HG03108 (cell line): Measurements from ENCODE around the gene TMEM44.

Experiments used
- ATAC-seq: cut with Tn5 transposase; IDR thresholded peaks from one replicate; pipeline ENCODE4 v1.9.1; 2021; ENCODE audit warnings: moderate library complexity; ENCODE audit not compliant: unreplicated experiment

Gene TMEM44

GRCh38 chr3:194584320-194584776 lies 48.9 kb downstream of the TMEM44 start:
- ATAC-seq: no peak

DNA sequence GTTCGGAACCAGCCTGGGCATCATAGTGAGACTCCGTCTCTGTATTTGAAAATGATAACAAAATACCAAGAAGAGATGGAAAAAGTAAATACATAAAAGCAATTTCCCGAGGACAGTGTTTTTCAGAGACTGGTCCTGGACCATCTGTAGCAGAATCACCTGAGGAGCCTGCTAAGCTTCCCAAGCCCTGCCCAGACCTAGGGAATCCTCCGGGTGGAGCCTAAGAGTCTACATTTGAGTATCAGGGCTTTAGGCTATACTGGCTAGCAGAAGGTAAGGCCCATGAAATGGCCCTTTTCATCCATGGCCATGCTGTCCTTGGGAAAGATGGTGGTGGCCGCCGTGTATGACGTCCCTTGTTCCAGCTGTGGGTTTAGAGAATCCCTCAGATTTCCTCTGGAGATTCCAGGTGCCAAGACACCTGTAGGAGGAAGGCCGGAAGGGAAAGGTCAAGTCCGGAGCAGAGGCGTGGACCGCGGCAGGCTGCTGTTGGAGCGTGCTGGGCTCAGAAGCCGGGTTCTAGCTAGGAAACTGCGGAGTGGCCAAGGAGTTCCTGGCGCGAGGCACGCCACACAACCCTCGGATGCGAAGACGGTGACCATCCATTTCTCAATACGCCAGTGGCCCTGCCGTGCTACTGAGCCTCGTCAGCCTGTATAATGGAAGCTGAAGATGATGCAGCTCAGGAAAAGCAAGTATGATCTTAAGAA lies 50.9 kb downstream of the TMEM44 start:
- no peak for ATAC-seq

DNA sequence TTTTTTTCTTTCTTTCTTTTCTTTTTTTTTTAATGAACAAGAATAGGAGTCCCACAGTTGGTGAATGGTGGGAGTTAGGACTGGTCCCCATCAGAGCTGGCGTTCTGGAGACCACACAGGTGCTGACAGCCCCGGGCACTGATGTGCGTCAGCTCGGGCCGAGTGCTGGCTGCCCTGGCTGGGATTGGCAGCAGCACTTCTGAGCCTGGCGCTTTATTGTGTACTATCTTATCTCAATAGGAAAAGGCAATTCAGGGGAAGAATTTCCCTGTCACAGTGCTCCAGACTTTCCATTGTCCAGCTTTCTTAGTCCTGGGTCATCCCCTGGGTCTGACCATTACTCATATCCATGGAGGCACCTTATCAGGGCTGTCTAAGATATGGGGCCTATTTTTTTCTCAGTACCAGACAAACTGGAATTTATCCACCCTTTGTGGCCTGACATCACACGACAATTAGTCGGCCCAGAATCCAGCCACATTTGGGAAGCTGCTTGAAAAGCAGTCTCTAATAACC lies 54.1 kb downstream of the TMEM44 start:
- ATAC-seq: no peak

DNA sequence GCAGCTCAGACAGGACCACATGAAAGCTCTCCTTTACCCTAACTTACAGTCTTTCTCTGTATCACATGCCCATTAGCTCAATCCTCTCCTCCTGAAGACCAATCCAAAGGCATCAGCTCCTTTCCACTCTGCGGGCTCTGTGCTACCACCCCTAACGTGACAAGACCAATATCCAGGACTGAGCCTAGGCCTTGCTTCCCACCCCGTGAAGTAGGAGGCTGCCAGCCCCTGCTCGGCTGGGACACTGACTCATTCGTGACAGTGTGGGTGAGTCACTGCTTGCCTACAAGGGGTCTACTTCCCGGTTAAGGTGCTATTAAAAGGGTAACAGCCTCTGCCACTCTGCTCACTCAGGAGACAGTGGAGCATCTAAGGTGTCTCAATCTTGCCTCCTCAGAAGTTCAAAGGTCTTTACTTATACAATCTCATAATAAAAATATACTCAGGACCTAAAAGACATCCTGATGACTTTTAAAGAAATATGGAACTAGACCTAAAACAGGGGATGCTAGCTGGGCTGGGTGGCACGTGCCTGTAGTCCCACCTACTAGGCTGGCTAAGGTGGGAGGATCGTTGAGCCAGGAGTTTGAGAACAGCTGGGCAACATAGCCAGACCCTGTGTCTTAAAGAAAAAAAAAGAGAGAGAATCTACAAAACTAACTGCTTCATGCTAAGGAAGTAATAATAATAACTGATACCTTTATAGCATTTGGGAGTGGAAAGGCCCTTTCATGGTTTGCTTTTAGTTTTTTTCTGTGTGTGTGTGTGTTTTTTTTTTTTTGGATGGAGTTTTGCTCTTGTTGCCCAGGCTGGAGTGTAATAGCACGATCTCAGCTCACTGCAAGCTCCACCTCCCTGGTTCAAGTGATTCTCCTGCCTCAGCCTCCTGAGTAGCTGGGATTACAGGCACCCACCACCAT lies 55.0 kb downstream of the TMEM44 start:
- ATAC-seq: no peak

GRCh38 chr3:194575484-194576210 lies 57.6 kb downstream of the TMEM44 start:
- no peak for ATAC-seq

DNA sequence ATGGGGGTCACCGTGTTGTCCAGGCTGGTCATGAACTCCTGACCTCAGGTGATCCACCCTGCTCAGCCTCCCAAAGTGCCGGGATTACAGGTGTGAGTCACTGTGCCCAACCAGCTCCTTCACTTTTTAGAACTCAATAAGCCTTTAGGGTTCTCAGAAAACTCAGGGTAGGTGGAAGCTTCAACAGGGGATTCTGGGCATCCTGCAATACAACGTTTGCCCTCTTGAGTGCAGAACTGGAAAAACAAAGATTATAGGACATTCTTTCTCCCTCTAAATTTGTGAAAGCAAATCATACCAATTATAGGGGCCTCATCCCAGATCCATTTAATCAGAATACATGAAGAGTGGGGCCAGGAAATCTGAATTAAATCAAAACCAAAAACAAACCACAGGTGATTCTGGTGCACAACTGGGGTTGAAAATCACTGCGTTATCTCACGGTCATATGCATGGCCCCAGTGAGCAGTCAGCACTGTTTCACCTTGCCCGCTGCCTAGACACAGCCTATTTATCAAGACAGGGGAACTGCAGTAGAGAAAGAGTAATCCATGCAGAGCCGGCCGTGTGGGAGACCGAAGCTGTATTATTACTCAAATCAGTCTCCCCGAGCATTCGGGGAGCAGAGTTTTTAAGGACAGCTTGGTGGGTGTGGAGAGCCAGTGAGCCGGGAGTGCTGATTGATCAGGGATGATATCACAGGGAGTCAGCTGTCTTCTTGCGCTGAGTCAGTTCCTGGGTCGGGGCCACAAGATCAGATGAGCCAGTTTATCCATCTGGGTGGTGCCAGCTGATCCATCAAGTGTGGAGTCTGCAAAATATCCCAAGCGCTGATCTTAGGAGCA lies 58.4 kb downstream of the TMEM44 start:
- no peak for ATAC-seq

DNA sequence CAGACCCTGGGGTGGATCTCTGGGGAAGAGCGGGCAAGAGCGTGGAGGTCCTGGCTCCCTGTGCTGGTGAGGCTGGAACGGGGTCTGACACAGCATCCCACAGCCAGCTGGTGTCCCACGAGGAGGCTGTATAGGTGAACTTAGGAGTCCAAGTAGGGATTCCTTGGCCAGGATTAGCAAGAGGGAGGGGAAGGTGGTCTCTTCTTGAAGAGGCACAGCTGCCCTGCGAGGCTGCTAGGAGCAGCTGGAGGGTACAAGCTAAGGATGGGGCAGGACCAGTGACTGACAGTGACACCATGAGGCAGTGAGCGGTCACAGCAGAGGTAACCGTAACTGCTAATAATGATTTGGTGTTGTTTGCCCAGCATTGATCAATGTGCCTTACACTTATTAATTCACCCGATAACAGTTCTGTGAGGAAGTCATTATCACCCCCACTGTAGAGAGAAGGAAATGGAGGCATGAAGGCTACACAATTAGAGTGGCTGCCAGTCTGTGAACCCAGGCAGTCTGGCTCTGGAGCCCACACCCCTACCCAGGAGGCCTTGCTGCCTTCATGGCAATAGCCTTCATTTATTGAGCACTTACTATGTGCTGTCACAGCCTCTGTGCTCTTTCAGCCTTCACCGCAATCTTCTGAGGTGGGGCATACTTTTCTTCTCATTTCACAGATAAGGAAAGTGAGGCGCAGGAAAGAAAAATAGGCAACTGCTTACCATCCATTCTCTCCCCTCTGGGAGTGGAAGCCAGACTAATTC lies 59.4 kb downstream of the TMEM44 start:
- ATAC-seq: no peak

DNA sequence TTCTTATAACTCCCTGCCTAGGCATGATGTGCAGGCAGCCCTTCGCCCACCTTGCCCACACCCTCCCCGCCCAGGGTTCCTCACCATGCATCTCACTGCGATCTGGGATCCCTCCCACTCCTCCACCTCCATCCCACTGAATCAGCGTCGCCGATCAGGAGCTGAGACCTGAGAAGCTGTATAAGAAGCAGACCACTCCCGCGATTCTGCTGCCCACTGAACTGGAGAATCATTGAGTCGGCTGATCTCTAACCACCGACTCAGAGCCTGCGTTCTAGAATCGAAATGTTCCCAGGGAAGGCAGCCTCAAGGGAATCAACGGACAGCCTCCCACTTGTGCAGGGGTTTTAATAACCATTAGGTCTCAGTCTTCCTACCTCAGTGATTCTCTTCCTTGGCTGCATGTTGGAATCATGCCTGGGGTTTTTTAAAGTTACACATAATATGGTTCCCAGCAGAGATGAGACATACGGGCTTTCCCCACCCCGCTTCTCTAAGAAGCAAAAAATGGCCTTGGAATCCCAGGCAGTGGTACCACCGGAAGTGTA lies 60.2 kb downstream of the TMEM44 start:
- no peak for ATAC-seq

DNA sequence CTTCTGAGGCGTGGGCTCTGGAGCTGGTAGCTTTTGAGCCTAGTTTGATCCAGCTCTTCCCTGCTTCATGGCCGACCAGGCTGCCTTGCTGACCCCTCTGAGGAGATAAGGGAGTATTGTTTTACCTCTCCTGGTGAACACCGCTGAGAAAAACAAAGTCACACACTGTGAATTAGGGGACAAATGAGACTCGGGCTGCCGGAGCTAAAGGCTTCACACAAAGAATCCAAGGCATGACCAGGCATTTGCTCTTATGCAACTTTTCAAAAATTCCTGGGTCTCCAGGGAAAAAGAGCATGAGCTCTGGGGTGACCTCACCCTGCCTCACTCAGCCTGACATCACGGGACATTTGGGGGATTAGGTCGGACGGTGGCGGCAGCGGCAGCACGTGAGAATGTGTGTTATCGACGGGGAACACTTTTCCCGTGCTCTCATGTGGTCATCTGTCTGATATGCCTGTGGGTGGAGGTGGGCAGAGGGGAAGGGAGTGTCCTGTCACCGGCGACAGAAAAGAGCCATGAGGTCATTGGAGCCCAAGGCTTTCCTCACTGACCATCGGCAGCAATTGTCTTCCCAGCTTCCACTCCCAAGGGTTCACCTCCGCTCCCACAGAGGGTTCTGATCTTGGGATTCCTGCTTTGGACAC lies 61.0 kb downstream of the TMEM44 start:
- ATAC-seq: no peak

DNA sequence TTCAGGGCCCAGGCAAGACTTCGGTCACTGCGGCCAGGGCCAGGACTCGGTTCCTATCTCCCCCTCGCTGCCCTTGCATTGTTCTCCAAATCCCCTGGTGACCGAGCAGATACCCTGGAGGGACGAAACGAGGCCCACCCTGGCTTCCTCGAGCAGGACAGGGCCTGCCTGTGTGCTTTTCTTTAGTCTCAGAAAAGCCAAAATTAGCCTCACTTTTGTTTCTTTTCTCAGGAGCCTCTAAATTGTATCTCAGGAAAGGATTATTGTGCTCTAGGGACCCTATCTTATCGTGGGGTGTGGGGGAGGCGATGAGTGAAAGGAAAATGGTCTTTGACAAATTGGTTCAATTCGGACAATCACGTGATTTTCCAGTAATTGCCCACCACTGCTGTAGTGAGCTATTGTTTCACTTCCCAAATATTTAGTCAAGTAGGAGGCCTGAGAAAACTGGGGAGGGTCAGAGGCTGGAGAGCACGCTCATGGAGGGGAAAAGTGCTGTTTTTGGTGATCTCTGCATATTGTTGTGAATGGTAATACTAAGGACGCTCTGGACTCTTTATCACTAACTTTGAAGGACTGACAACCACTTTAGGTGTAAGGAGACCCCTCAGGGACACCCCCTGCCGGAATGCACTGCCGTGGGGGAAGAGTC lies 61.6 kb downstream of the TMEM44 start:
- ATAC-seq: no peak

DNA sequence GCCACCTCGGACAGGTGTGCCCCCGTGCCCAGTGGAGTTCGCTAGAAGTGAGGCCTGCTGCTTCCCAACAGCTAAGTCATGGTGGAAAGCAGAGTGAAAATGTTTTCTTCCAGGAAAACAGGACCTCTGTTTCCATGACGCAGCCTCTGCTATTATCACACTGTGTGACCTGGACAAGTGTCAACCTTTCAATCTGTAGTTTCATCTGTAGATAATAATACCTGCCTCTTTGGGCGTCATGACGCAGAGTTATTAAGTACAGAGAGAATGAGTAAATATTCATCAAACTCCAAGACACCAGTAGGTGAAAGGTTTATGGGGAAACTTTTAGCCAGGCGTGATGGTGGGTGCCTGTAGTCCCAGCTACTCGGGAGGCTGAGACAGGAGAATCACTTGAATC lies 62.3 kb downstream of the TMEM44 start:
- no peak for ATAC-seq

DNA sequence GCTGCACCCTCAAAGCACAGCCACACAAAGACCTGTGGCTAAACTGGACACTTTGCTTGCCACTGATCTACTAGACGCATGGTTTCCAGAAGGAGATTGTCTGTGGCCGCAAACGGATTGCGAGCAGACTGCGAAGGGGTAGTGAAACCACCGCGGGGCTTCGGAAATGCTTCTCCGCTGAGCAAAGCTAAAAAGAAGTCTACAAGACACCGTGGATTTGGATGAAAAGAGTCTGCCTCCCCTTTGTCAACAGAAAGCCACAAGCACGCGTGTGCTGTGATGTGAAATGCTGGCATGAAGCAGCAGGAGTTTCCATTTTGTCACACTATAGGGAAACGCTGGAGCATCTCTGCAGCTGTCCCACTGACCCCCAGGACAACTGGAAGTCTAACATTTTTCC lies 63.0 kb downstream of the TMEM44 start:
- ATAC-seq: no peak

GRCh38 chr3:194569252-194569651 lies 64.0 kb downstream of the TMEM44 start:
- no peak for ATAC-seq

DNA sequence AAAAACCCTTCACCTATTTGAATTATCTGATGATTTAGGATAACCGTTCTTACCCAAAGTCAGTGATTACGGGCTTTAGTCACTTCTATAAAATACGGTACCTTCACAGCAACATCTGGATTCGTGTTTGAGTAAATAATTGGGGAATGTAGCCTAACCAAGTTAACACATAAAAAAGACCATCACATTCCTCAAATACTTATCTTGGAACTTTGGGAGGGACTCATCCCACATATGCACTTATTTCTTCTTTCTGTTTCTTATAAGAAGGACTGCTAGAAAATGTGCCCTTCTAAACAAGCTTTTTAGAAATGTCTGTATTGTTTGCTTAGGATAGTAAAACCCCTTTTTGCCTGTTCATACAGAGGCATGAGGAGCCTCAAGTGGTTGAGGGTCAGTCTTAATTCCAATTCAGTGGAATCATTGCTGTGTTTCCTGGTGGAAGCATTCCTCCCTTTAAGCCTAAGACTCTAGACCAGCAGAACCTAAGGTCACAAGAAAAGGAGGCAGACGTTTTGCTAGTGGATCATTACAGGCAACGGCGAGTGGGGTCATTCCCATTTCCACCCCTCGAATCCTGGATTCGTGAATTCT lies 67.5 kb downstream of the TMEM44 start:
- no peak for ATAC-seq

GRCh38 chr3:194562986-194563385 lies 70.2 kb downstream of the TMEM44 start:
- no peak for ATAC-seq

DNA sequence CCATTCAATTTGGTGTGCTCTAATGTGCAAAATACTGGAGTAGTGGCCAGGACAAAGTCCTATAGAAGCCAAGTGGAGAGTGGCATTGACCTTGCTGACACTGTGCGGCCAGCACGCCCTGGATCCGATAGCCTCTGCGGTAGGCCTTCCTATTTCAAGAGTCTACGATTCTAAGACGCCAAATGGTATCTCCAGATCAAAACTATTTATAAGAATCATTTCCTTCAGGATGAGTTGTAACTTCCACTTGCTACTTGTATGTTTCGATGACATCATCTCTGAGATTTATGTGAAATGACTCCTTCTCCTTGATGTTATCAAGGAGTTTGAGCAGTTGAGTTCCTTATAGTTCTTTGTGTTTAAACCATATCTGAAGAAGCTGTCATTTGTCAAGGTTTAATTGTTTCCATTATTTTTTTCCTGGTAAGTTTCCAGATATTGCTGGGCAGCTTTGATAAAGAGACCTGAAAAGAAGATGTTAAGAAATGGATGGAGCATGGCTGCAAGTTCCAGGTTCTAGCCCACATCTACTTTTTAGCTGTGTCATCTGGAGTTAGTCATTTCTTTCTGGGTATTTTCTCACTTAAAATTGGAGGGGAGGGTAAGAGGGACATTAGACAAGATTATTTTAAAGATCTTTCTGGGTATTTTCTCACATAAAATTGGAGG lies 71.8 kb downstream of the TMEM44 start:
- no peak for ATAC-seq

DNA sequence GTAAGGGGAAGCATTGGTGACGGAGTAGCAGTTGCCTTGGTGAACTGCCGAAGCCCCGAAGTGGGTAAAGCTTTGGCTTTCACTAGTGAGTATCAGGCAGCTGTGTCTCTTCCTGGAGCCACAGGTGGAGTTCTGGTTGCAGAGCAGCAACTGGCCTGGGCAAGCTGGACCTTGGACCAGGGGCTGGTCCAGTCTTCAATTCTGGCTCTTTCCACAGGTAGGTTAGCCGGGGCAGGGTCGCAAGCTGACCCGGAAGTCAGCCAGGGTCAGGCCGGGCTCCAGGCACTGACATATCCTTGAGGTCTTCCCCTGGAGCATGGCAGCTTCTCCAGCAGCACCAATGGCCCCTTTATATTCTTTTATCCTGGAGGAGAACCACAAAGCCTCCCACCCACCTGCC lies 73.2 kb downstream of the TMEM44 start:
- ATAC-seq: no peak
